ENCODE measurements around the gene TAS2R40. TPM values are rescaled to one million over a fixed set of nuclear protein-coding genes. Genes with fewer than 3 reads are reported as not detected.

The TAS2R40 gene
- total and polyA plus RNA-seq, 4 donors = 0.07 TPM; not detected in 3

DNA sequence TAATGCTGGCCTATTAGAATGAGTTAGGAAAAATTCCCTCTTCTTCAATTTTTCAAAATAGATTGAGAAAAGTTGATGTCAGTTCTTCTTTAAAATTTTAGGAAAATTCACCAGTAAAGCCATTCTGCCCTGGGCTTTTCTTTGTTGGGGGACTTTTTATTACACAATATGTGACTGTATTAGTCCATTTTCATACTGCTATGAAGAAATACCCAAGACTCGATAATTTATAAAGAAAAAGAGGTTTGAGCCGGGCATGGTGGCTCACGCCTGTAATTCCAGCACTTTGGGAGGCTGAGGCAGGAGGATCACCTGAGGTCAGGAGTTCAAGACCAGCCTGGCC lies 12.7 kb downstream of the TAS2R40 start:
- H3K9me3 ChIP-seq (ENCODE audit: control insufficient read depth in 4 of 4, insufficient read depth in 3 of 4, low read length in 3 of 4) = peaks cover 0 to 5% (median 1%) of the 10 kb centered on the region in 4 donors
- no peak for ATAC-seq (ENCODE audit: insufficient read depth, low FRiP score)
- WGBS, 2 donors = 80 to 84% methylated on average over 3 of the region's 3 CpGs

DNA sequence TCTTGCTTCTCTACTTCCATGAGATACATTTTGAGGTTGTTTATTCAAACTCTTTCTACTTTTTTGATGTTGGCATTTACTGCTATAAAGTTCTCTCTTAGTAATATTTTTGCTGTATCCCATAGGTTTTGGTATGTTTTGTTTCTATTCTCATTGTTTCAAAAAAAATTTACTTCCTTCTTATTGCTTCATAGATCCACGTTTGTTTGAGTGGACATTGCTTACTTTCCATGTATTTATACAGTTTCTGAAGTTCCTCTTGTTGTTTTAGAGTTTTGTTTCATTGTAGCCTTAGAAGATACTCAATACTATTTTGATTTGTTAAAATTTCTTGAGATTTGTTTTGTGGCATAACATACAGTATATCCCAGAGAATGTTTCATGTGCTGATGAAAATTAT lies 13.7 kb downstream of the TAS2R40 start:
- TF ChIP-seq, protein P1, sequence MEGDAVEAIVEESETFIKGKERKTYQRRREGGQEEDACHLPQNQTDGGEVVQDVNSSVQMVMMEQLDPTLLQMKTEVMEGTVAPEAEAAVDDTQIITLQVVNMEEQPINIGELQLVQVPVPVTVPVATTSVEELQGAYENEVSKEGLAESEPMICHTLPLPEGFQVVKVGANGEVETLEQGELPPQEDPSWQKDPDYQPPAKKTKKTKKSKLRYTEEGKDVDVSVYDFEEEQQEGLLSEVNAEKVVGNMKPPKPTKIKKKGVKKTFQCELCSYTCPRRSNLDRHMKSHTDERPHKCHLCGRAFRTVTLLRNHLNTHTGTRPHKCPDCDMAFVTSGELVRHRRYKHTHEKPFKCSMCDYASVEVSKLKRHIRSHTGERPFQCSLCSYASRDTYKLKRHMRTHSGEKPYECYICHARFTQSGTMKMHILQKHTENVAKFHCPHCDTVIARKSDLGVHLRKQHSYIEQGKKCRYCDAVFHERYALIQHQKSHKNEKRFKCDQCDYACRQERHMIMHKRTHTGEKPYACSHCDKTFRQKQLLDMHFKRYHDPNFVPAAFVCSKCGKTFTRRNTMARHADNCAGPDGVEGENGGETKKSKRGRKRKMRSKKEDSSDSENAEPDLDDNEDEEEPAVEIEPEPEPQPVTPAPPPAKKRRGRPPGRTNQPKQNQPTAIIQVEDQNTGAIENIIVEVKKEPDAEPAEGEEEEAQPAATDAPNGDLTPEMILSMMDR (IDR thresholded peaks at IDR 0.05; ENCODE audit: control extremely low read depth, extremely low read depth) = no peak
- H3K36me3 ChIP-seq (ENCODE audit: control insufficient read depth in 4 of 4, insufficient read depth in 4 of 4, low read length in 4 of 4) = no peaks in the 10 kb centered on the region
- H3K4me3 ChIP-seq = no peak overlapping the region
- no peaks in the 10 kb centered on the region for H3K27me3 ChIP-seq (ENCODE audit: control insufficient read depth in 3 of 3, insufficient read depth in 3 of 3, low read length in 2 of 3)
- H3K4me1 ChIP-seq (ENCODE audit: control insufficient read depth in 5 of 5, insufficient read depth in 5 of 5, low read length in 5 of 5) = peaks cover 0 to 2% (median 0%) of the 10 kb centered on the region in 5 donors
- ATAC-seq (ENCODE audit: insufficient read depth, low FRiP score) (no peak), DNase-seq (no peak)
- no peak overlapping the region for H3K27ac ChIP-seq (ENCODE audit: low read depth in 1 of 2, low read length in 1 of 2)
- 11% methylated on average over 1 of the region's 1 CpG for WGBS, 2 donors
- peaks cover 0 to 5% (median 1%) of the 10 kb centered on the region in 4 donors for H3K9me3 ChIP-seq (ENCODE audit: control insufficient read depth in 4 of 4, insufficient read depth in 3 of 4, low read length in 3 of 4)
- no peak overlapping the region for H3K9ac ChIP-seq (ENCODE audit: insufficient read depth in 1 of 2, low read length in 2 of 2)

More for the DNA sequence above, 12.7 kb downstream of the TAS2R40 start:
- TF ChIP-seq, protein P1 (IDR thresholded peaks at IDR 0.05; ENCODE audit: control extremely low read depth, extremely low read depth) = no peak
- no peak for DNase-seq
- peaks cover 0 to 3% (median 0%) of the 10 kb centered on the region in 3 donors for H3K27me3 ChIP-seq (ENCODE audit: control insufficient read depth in 3 of 3, insufficient read depth in 3 of 3, low read length in 2 of 3)
- H3K4me3 ChIP-seq = no peak overlapping the region
- H3K27ac ChIP-seq (ENCODE audit: low read depth in 1 of 2, low read length in 1 of 2) = no peak overlapping the region
- H3K9ac ChIP-seq (ENCODE audit: insufficient read depth in 1 of 2, low read length in 2 of 2) = no peak overlapping the region
- no peaks in the 10 kb centered on the region for H3K4me1 ChIP-seq (ENCODE audit: control insufficient read depth in 5 of 5, insufficient read depth in 5 of 5, low read length in 5 of 5)
- no peaks in the 10 kb centered on the region for H3K36me3 ChIP-seq (ENCODE audit: control insufficient read depth in 4 of 4, insufficient read depth in 4 of 4, low read length in 4 of 4)

DNA sequence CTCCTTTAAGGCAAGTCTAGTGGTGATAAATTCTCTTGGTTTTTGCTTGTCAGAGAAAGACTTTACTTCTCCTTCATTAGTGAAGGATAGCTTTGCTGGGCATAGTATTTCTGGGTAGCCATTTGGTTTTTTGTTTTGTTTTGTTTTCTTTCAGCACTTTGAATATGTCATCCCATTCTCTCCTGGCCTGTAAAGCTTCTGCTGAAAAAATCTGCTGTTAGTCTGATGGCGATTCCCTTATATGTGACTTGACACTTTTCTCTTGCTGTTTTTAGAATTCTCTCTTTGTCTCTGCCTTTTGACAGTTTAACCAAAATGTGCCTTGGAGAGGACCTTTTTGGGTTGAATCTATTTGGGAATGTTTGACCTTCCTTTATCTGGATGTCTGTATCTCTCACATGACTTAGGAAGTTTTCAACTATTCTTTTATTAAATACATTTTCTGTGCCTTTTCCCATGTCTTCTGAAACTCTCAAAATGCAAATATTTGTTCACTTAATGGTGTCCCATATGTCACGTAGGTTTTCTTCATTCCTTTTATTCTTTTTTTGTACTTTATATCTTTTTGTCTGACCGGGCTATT lies 14.7 kb downstream of the TAS2R40 start:
- Histone ChIP-seq H3K4me3 (no peak overlapping the region), H3K27ac (ENCODE audit: low read depth in 1 of 2, low read length in 1 of 2) (no peak overlapping the region), H3K27me3 (ENCODE audit: control insufficient read depth in 3 of 3, insufficient read depth in 3 of 3, low read length in 2 of 3) (peaks cover 0 to under 1% (median 0%) of the 10 kb centered on the region in 3 donors), H3K9me3 (ENCODE audit: control insufficient read depth in 4 of 4, insufficient read depth in 3 of 4, low read length in 3 of 4) (peaks cover 0 to 5% (median 1%) of the 10 kb centered on the region in 4 donors), H3K36me3 (ENCODE audit: control insufficient read depth in 4 of 4, insufficient read depth in 4 of 4, low read length in 4 of 4) (no peaks in the 10 kb centered on the region), H3K4me1 (ENCODE audit: control insufficient read depth in 5 of 5, insufficient read depth in 5 of 5, low read length in 5 of 5) (peaks cover 0 to 5% (median 0%) of the 10 kb centered on the region in 5 donors), H3K9ac (ENCODE audit: insufficient read depth in 1 of 2, low read length in 2 of 2) (no peak overlapping the region)
- TF ChIP-seq, protein P1 (IDR thresholded peaks at IDR 0.05; ENCODE audit: control extremely low read depth, extremely low read depth) = no peak
- DNase-seq (no peak), ATAC-seq (ENCODE audit: insufficient read depth, low FRiP score) (no peak)
- 88 to 94% methylated on average over 3 of the region's 3 CpGs for WGBS, 2 donors

DNA sequence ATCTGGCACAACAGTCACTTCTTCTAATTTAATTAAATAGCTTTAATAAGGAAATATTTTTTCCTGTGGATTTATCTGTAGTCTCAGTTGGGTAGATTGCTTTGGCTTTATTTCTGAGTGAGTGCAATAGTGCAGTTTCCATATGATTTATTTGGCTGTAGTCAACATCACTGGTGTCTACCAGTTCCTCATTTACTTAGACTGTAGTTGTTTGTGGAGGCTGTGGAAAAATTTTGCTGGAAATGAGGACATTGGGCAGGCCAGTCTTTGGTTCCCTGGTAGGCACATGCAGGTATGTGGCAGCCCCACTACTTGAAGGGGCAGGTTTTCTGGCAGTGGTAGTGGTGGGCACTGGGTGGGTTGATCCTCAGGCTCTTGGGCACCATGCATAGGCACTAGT lies 15.5 kb downstream of the TAS2R40 start:
- peak overlapping the region in 1 of 2 donors; percentile 20 for H3K27ac ChIP-seq (ENCODE audit: low read depth in 1 of 2, low read length in 1 of 2)
- TF ChIP-seq, protein P1 (IDR thresholded peaks at IDR 0.05; ENCODE audit: control extremely low read depth, extremely low read depth) = no peak

More for the DNA sequence above, 15.5 kb downstream of the TAS2R40 start:
- Histone ChIP-seq H3K27me3 (ENCODE audit: control insufficient read depth in 3 of 3, insufficient read depth in 3 of 3, low read length in 2 of 3) (peaks cover 0 to 5% (median 0%) of the 10 kb centered on the region in 3 donors), H3K9me3 (ENCODE audit: control insufficient read depth in 4 of 4, insufficient read depth in 3 of 4, low read length in 3 of 4) (peaks cover 0 to 5% (median 1%) of the 10 kb centered on the region in 4 donors), H3K4me1 (ENCODE audit: control insufficient read depth in 5 of 5, insufficient read depth in 5 of 5, low read length in 5 of 5) (peaks cover 0 to 5% (median 0%) of the 10 kb centered on the region in 5 donors), H3K36me3 (ENCODE audit: control insufficient read depth in 4 of 4, insufficient read depth in 4 of 4, low read length in 4 of 4) (no peaks in the 10 kb centered on the region), H3K9ac (ENCODE audit: insufficient read depth in 1 of 2, low read length in 2 of 2) (no peak overlapping the region), H3K4me3 (no peak overlapping the region)
- ATAC-seq (ENCODE audit: insufficient read depth, low FRiP score) (no peak), DNase-seq (no peak)

Data from lung (tissue), 12 donors.